H1 (cell line): Measurements from ENCODE around the gene MACROD2. TPM values are rescaled to one million over a fixed set of nuclear protein-coding genes. Genes with fewer than 3 reads are reported as not detected.
A peak's percentile ranks its signal among the peaks of the same experiment; 100 is the strongest.

Source experiments
- CTCF ChIA-PET: fragments of 300-600 bp; sonication (Branson Sonifier 250); formaldehyde crosslinking; loops from one replicate; lab custom pipeline; 2021; ENCODE audit not compliant: partially characterized antibody; lab: Charles Lee
- POLR2A ChIA-PET: fragments of 300-600 bp; sonication (Branson Sonifier 250); formaldehyde crosslinking; loops from one replicate; lab custom pipeline; 2021; ENCODE audit warnings: inconsistent platforms; ENCODE audit not compliant: partially characterized antibody; lab: Charles Lee
- DNase-seq, 2 experiments: peaks; one replicate each; pipeline versions ENCODE4 v3.0.0 to v3.0.0-alpha.2; 2010 to 2022; ENCODE audit warnings: low spot score in 2 of 2, low read depth in 1 of 2, mixed read lengths in 1 of 2
- FAIRE-seq: peaks from 2 replicates; lab custom pipeline; 2011; peaks lifted over from hg19 to GRCh38; lab: Jason Lieb, UNC
- H2AFZ ChIP-seq: 2 replicates; pipeline ENCODE4 v1.8.1; 2012; ENCODE audit warnings: low read length, inconsistent platforms
- H2AK5ac ChIP-seq: 2 replicates; pipeline ENCODE4 v1.6.1; 2013; ENCODE audit warnings: low read depth, low read length
- H2BK120ac ChIP-seq: replicated peaks from 2 replicates; pipeline ENCODE3; 2013; ENCODE audit warnings: low read depth, low read length, inconsistent platforms
- H2BK12ac ChIP-seq: 2 replicates; pipeline ENCODE4 v1.6.1; 2013; ENCODE audit warnings: low read depth, low read length
- H2BK15ac ChIP-seq: 2 replicates; pipeline ENCODE4 v1.6.1; 2013; ENCODE audit warnings: low read length
- H2BK20ac ChIP-seq: 2 replicates; pipeline ENCODE4 v1.6.1; 2013; ENCODE audit warnings: low read length
- H2BK5ac ChIP-seq: 2 replicates; pipeline ENCODE4 v1.6.1; 2013; ENCODE audit warnings: low read depth, low read length
- H3K14ac ChIP-seq: 2 replicates; pipeline ENCODE4 v1.6.1; 2013; ENCODE audit warnings: inconsistent platforms; ENCODE audit not compliant: insufficient read length
- H3K18ac ChIP-seq: 2 replicates; pipeline ENCODE4 v1.6.1; 2013; ENCODE audit warnings: low read length; ENCODE audit errors: extremely low read depth
- H3K23ac ChIP-seq: 2 replicates; pipeline ENCODE4 v1.6.1; 2013; ENCODE audit warnings: inconsistent platforms; ENCODE audit not compliant: insufficient read length
- H3K23me2 ChIP-seq: 2 replicates; pipeline ENCODE4 v1.6.1; 2013; ENCODE audit warnings: low read depth, low read length
- H3K27ac ChIP-seq: 2 replicates; pipeline ENCODE4 v1.6.1; 2011; ENCODE audit warnings: low read depth, low read length, inconsistent platforms
- H3K27me3 ChIP-seq, 4 experiments: replicated peaks in 1 of 4; 1 replicate in 1 of 4; 2 replicates in 3 of 4; pipeline versions ENCODE4 v1.6.1 to v1.8.1; 2011 to 2013; ENCODE audit warnings: low read length in 3 of 4, mild to moderate bottlenecking in 3 of 4, inconsistent platforms in 2 of 4, mixed read lengths in 2 of 4, moderate library complexity in 1 of 4; ENCODE audit not compliant: control insufficient read depth in 3 of 4, insufficient read depth in 3 of 4; ENCODE audit errors: extremely low read depth in 1 of 4
- H3K36me3 ChIP-seq, 4 experiments: 2 replicates each; pipeline versions ENCODE4 v1.6.1 to v1.8.1; 2011 to 2013; ENCODE audit warnings: mild to moderate bottlenecking in 4 of 4, low read length in 3 of 4, moderate library complexity in 2 of 4, control low read depth in 1 of 4, inconsistent platforms in 1 of 4; ENCODE audit not compliant: insufficient read depth in 4 of 4, control insufficient read depth in 2 of 4
- H3K4ac ChIP-seq: replicated peaks from 2 replicates; pipeline ENCODE3; 2013; ENCODE audit warnings: low read length, low read depth, mixed read lengths, inconsistent platforms; ENCODE audit not compliant: insufficient read length
- H3K4me1 ChIP-seq, 4 experiments: replicated peaks in 1 of 4; 1 replicate in 1 of 4; 2 replicates in 3 of 4; pipeline versions ENCODE4 v1.6.1 to v1.8.1; 2011 to 2013; ENCODE audit warnings: low read length in 3 of 4, inconsistent platforms in 2 of 4, mixed read lengths in 1 of 4; ENCODE audit not compliant: insufficient read depth in 4 of 4, control insufficient read depth in 3 of 4
- H3K4me2 ChIP-seq, 2 experiments: 2 replicates each; pipeline versions ENCODE4 v1.6.1 to v1.8.1; 2011 to 2013; ENCODE audit warnings: low read depth in 2 of 2, low read length in 2 of 2, control low read depth in 1 of 2, inconsistent platforms in 1 of 2, mild to moderate bottlenecking in 1 of 2; ENCODE audit not compliant: insufficient read depth in 1 of 2
- H3K4me3 ChIP-seq, 4 experiments: fragments of 200-600, 300-600 bp in 1 of 4; sonication (generic), shearing (Covaris generic), sonication (Bioruptor Twin) in 1 of 4; 2 replicates each; pipeline versions ENCODE4 v1.5.1 to v1.8.1; 2011 to 2016; ENCODE audit warnings: low read length in 4 of 4, low read depth in 3 of 4, control low read depth in 2 of 4, inconsistent platforms in 2 of 4, mild to moderate bottlenecking in 2 of 4, mixed read lengths in 1 of 4, moderate library complexity in 1 of 4; ENCODE audit not compliant: insufficient read depth in 2 of 4; ENCODE audit errors: extremely low read depth in 1 of 4
- H3K56ac ChIP-seq: replicated peaks from 2 replicates; pipeline ENCODE3; 2013; ENCODE audit warnings: low read depth, mild to moderate bottlenecking, mixed read lengths, low read length, inconsistent platforms; ENCODE audit not compliant: insufficient read length
- H3K79me1 ChIP-seq: 2 replicates; pipeline ENCODE4 v1.6.1; 2013; ENCODE audit warnings: low read depth, low read length, control low read depth
- H3K79me2 ChIP-seq, 2 experiments: 2 replicates each; pipeline versions ENCODE4 v1.6.1 to v1.8.1; 2012 to 2013; ENCODE audit warnings: low read length in 2 of 2, mild to moderate bottlenecking in 2 of 2, inconsistent platforms in 1 of 2; ENCODE audit not compliant: insufficient read depth in 2 of 2, control insufficient read depth in 1 of 2
- H3K9ac ChIP-seq, 4 experiments: replicated peaks in 1 of 4; 1 replicate in 1 of 4; 2 replicates in 3 of 4; pipeline versions ENCODE4 v1.6.1 to v1.8.1; 2011 to 2013; ENCODE audit warnings: low read depth in 3 of 4, low read length in 3 of 4, control low read depth in 2 of 4, mild to moderate bottlenecking in 2 of 4, moderate library complexity in 2 of 4, inconsistent platforms in 1 of 4; ENCODE audit errors: extremely low read depth in 1 of 4
- H3K9me3 ChIP-seq, 2 experiments: 2 replicates each; pipeline versions ENCODE4 v1.6.1 to v1.8.1; 2012 to 2013; ENCODE audit warnings: mild to moderate bottlenecking in 2 of 2, moderate library complexity in 2 of 2, control low read depth in 1 of 2, inconsistent platforms in 1 of 2, low read depth in 1 of 2, low read length in 1 of 2, mixed read lengths in 1 of 2; ENCODE audit not compliant: insufficient read depth in 2 of 2
- H4K20me1 ChIP-seq, 2 experiments: replicated peaks in 1 of 2; 2 replicates each; pipeline versions ENCODE3 to v1.8.1; 2011 to 2013; ENCODE audit warnings: inconsistent platforms in 2 of 2, low read length in 2 of 2, mild to moderate bottlenecking in 1 of 2; ENCODE audit not compliant: insufficient read depth in 2 of 2, control insufficient read depth in 1 of 2
- H4K5ac ChIP-seq: 2 replicates; pipeline ENCODE4 v1.6.1; 2013; ENCODE audit warnings: low read length, low read depth, mixed read lengths, inconsistent platforms; ENCODE audit not compliant: insufficient read length
- H4K8ac ChIP-seq: 2 replicates; pipeline ENCODE4 v1.8.0; 2013; ENCODE audit warnings: mild to moderate bottlenecking, moderate library complexity, low read length, inconsistent platforms; ENCODE audit not compliant: insufficient read depth; ENCODE audit errors: extremely low read depth
- H4K91ac ChIP-seq: replicated peaks from 2 replicates; pipeline ENCODE3; 2013; ENCODE audit warnings: low read length, mixed read lengths, inconsistent platforms; ENCODE audit not compliant: insufficient read length
- EGR1 ChIP-seq: IDR thresholded peaks from 2 replicates; pipeline ENCODE4 v1.6.1; 2011; ENCODE audit warnings: low read depth, low read length, borderline replicate concordance
- WGBS, 2 experiments: shearing (Covaris generic) in 1 of 2; methylation state at CpG; one replicate each; pipeline versions ENCODE4 v1.1.6 to v1.1.7; 2013 to 2015; ENCODE audit warnings: low lambda C conversion rate in 2 of 2, mixed read lengths in 2 of 2, inconsistent platforms in 1 of 2, low coverage in 1 of 2, missing lambda C conversion rate in 1 of 2; ENCODE audit not compliant: insufficient replicate concordance in 2 of 2, insufficient coverage in 1 of 2, insufficient read length in 1 of 2; ENCODE audit errors: extremely low coverage in 1 of 2, missing lambda C conversion rate in 1 of 2; 5-methylcytosine and 5-hydroxymethylcytosine counted together
- polyA plus RNA-seq, 7 experiments: library from polyadenylated mRNA; depleted of rRNA in 3 of 7; stranded (reverse) in 5 of 7; unstranded in 2 of 7; fragments of >200 nt in 5 of 7; fragments of 200-250 nt in 2 of 7; gene quantifications; 1 replicate in 5 of 7; 2 replicates in 1 of 7; 4 replicates in 1 of 7; pipeline versions ENCODE4 v1.2.1 to v1.2.3, GENCODE V29; 2011 to 2013; ENCODE audit warnings: missing spikeins in 2 of 7, mixed read lengths in 2 of 7
- total RNA-seq: library from RNA; stranded (reverse); fragmentation: NEBNext Ultra II Directional; extraction: Animal tissue kit (Norgen Biotek cat#: 25700); gene quantifications from 2 replicates; pipeline ENCODE4 v1.2.1, GENCODE V29; 2021

MACROD2 gene
- total and polyA plus RNA-seq, 2 of the 8 experiments (the other 6 are each of a cell fraction or from before 2014, with no cell fraction given): 0.70 to 3.9 TPM

GRCh38 chr20:15760001-15760621 lies 1764.8 kb downstream of the MACROD2 start:
- 94% methylated on average over 11 of the region's 11 CpGs; no CpG with 5 or more reads in 1 of the 2 experiments for WGBS, 2 experiments
- Histone ChIP-seq H3K9ac (no peak overlapping the region), H3K27me3 (no peaks in the 10 kb centered on the region), H3K27ac (no peak overlapping the region), H4K8ac (no peak overlapping the region), H2BK12ac (no peak overlapping the region), H4K5ac (no peak overlapping the region), H3K23me2 (no peaks in the 10 kb centered on the region), H3K79me2 (no peaks in the 10 kb centered on the region), H2BK20ac (no peak overlapping the region), H4K91ac (no peak overlapping the region), H3K79me1 (no peaks in the 10 kb centered on the region), H4K20me1 (no peaks in the 10 kb centered on the region), H3K14ac (no peak overlapping the region), H2BK5ac (no peak overlapping the region), H3K4me1 (peaks cover 0 to 5% (median 3%) of the 10 kb centered on the region in 4 experiments; a peak in 4 of 7 replicates), H2BK120ac (no peak overlapping the region), H3K23ac (no peak overlapping the region), H2AFZ (peak overlapping the region; percentile 81), H3K9me3 (no peaks in the 10 kb centered on the region), H3K36me3 (no peaks in the 10 kb centered on the region), H2AK5ac (no peak overlapping the region), H3K56ac (no peak overlapping the region), H3K4me3 (no peak overlapping the region), H3K4ac (no peak overlapping the region), H3K4me2 (no peak overlapping the region), H3K18ac (no peak overlapping the region), H2BK15ac (no peak overlapping the region)
- TF ChIP-seq EGR1: no peak
- FAIRE-seq (no peak), DNase-seq (no peak)
- ChIA-PET POLR2A (no interaction called here), CTCF (interaction anchor here (1.4 kb wide), 1 partner anchor 11 kb away, joined by 4 read pairs; no protein-coding TSS in a partner anchor)
